Upper lobe of right lung (tissue), 1 donor: ENCODE measurements around the gene SHISA7. TPM values are rescaled to one million over a fixed set of nuclear protein-coding genes. Genes with fewer than 3 reads are reported as not detected.

Source experiments
- ATAC-seq: fragments of 200-7000 bp; cut with Tn5 transposase; one replicate; pipeline ENCODE4 v1.9.1; 2020; ENCODE audit warnings: mild to moderate bottlenecking, moderate library complexity
- DNase-seq: peaks from one replicate; pipeline ENCODE4 v3.0.0-alpha.2; 2020
- H3K27ac ChIP-seq: fragments of 200-600 bp; one replicate; pipeline ENCODE4 v1.8.0; 2022
- H3K27me3 ChIP-seq: fragments of 200-600 bp; one replicate; pipeline ENCODE4 v1.8.0; 2022; ENCODE audit warnings: mild to moderate bottlenecking
- H3K36me3 ChIP-seq: fragments of 200-600 bp; one replicate; pipeline ENCODE4 v1.8.0; 2022
- H3K4me1 ChIP-seq: fragments of 200-600 bp; one replicate; pipeline ENCODE4 v1.8.0; 2022
- H3K4me3 ChIP-seq: fragments of 200-600 bp; one replicate; pipeline ENCODE4 v1.8.0; 2022; ENCODE audit warnings: mild to moderate bottlenecking
- H3K9me3 ChIP-seq: fragments of 200-600 bp; one replicate; pipeline ENCODE4 v1.8.0; 2022
- intact Hi-C: fragments of 100-400 bp; cut with DNase I; formaldehyde crosslinking; loops from one replicate; pipeline ENCODE4 v1.11.0; 2022
- total RNA-seq: library from RNA; stranded (reverse); fragmentation: NEBNext Ultra II Directional; extraction: Animal tissue kit (Norgen Biotek cat#: 25700); gene quantifications from one replicate; pipeline ENCODE4 v1.2.1, GENCODE V29; 2021
- TF ChIP-seq, protein P1 (sequence below): fragments of 200-600 bp; IDR thresholded peaks from one replicate; pipeline ENCODE4 v1.8.0; 2022; ENCODE audit warnings: antibody characterized with exemption
- donor health status: DM: no; HTN: yes; CAD: no; lungs with severe emphysema.

Gene SHISA7
- total RNA-seq, 1 donor from 2014 or later, result not detected

DNA sequence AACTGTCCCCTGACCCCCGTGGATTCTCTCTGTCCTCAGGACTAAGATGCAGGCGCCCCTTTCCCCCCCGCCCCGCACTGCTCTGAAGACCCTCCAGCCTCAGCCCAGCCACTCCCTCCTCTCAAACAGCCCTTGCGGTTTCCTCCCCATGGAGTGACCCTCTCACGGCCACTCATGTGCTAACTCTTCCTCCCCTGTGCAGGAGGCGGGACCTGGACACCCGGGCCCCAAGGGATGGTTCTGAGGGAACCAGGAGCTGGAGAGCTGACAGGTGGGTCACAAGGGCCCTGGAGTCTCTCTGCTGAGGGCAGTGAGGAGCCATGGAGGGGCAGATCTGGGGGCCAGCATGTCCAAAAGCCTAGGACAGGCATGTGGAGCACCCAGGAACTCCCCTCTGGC is 16.4 kb upstream of the SHISA7 start:
- TF ChIP-seq, protein P1, sequence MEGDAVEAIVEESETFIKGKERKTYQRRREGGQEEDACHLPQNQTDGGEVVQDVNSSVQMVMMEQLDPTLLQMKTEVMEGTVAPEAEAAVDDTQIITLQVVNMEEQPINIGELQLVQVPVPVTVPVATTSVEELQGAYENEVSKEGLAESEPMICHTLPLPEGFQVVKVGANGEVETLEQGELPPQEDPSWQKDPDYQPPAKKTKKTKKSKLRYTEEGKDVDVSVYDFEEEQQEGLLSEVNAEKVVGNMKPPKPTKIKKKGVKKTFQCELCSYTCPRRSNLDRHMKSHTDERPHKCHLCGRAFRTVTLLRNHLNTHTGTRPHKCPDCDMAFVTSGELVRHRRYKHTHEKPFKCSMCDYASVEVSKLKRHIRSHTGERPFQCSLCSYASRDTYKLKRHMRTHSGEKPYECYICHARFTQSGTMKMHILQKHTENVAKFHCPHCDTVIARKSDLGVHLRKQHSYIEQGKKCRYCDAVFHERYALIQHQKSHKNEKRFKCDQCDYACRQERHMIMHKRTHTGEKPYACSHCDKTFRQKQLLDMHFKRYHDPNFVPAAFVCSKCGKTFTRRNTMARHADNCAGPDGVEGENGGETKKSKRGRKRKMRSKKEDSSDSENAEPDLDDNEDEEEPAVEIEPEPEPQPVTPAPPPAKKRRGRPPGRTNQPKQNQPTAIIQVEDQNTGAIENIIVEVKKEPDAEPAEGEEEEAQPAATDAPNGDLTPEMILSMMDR, result no peak
- intact Hi-C loops, result no loop called here
- Histone ChIP-seq H3K36me3 (no peaks in the 10 kb centered on the region), H3K4me3 (no peak overlapping the region), H3K27ac (no peak overlapping the region), H3K9me3 (no peaks in the 10 kb centered on the region), H3K4me1 (no peaks in the 10 kb centered on the region), H3K27me3 (no peaks in the 10 kb centered on the region)
- ATAC-seq (no peak), DNase-seq (no peak)

DNA sequence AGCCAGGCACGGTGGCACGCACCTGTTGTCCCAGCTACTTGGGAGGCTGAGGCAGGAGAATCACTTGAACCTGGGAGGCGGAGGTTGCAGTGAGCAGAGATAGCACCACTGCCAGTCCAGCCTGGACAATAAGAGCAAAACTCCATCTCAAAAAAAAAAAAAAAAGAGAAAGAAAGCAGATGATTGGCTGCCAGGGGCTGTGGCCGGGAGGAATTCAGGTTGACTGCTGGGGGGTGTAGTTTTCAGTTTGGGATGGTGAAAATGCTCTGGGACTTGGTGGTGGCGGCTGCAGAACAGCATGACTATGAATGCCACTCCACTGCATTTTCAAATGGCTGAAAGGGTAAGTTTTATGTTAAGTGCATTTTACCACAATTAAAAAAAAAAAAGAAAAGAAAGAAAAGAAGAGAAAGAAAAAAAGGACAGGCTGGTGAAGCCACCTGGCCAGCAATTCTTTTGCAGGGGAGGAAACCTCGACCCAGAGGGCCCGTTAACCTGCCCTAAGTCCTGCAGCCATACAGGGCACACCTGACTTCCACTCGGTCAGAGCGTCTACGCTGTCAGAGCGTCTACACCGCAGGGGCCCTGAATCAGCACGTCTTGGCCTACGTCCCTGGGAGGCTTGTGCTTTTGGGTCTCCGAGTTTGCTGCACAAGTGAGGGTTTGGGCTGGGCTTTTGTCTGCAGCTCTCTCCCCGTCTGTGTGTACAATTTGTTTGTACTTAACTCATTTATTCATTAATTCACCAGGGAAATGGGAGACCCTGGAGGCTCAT is 14.8 kb upstream of the SHISA7 start:
- H3K36me3 ChIP-seq, result no peaks in the 10 kb centered on the region
- TF ChIP-seq, protein P1, result no peak
- DNase-seq (no peak), ATAC-seq (no peak)
- H3K9me3 ChIP-seq, result no peaks in the 10 kb centered on the region
- H3K4me1 ChIP-seq, result no peaks in the 10 kb centered on the region
- H3K27me3 ChIP-seq, result no peaks in the 10 kb centered on the region
- no peak overlapping the region for H3K27ac ChIP-seq
- no peak overlapping the region for H3K4me3 ChIP-seq
- intact Hi-C loops, result no loop called here

DNA sequence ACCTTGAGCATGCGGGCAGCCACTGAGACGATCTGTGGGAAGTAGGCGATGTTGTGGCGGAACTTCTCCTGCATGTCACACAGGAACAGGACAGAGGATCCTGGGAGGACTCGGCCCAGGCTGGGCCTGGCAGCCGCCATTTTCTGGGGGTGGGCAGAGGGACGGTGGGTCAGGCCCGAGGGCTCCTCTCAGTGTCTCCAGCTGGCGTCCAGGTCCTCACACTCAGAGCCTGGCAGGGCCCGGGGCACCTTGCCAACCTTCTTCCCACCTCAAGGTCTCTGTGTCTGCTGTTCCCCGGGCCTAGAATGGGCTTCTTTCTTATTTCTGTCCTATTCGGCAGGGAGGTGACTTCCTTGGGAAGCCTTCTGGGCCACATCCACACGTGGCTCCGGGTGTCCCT is 13.2 kb upstream of the SHISA7 start:
- peaks cover 11% of the 10 kb centered on the region for H3K4me1 ChIP-seq
- TF ChIP-seq, protein P1, result no peak
- no peaks in the 10 kb centered on the region for H3K9me3 ChIP-seq
- DNase-seq (no peak), ATAC-seq (no peak)
- peaks cover 15% of the 10 kb centered on the region for H3K27me3 ChIP-seq
- intact Hi-C loops, result no loop called here
- no peak overlapping the region for H3K4me3 ChIP-seq
- H3K27ac ChIP-seq, result no peak overlapping the region
- H3K36me3 ChIP-seq, result no peaks in the 10 kb centered on the region

DNA sequence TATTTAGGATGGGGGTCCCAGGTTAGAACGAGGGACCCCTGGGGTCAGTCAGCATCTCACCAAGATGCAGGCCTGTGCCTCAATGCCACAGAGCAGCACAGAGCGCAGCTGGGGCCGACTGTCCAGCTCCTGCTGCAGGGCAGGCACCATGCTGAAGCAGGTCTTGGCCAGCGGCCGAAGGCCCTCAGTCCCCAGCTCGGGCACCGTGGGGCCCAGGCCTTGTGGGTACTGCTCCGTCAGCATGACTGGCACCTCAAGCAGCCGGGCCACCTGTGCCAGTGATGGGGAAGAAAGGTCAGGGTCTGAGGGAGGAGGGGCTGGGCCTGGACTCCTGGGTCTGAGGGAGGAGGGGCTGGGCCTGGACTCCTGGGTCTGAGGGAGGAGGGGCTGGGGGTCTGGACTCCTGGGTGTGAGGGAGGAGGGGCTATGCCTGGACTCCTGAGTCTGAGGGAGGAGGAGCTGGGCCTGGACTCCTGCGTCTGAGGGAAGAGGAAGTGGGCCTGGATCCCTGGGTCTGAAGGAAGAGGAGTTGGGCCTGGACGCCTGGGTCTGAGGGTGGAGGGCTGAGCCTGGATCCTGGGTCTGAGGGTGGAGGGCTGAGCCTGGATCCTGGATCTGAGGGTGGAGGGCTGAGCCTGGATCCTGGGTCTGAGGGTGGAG is 12.6 kb upstream of the SHISA7 start:
- no peaks in the 10 kb centered on the region for H3K9me3 ChIP-seq
- TF ChIP-seq, protein P1, result no peak
- peaks cover 11% of the 10 kb centered on the region for H3K4me1 ChIP-seq
- intact Hi-C loops, result no loop called here
- no peak overlapping the region for H3K27ac ChIP-seq
- peaks cover 16% of the 10 kb centered on the region for H3K27me3 ChIP-seq
- no peaks in the 10 kb centered on the region for H3K36me3 ChIP-seq
- ATAC-seq (no peak), DNase-seq (no peak)
- no peak overlapping the region for H3K4me3 ChIP-seq

DNA sequence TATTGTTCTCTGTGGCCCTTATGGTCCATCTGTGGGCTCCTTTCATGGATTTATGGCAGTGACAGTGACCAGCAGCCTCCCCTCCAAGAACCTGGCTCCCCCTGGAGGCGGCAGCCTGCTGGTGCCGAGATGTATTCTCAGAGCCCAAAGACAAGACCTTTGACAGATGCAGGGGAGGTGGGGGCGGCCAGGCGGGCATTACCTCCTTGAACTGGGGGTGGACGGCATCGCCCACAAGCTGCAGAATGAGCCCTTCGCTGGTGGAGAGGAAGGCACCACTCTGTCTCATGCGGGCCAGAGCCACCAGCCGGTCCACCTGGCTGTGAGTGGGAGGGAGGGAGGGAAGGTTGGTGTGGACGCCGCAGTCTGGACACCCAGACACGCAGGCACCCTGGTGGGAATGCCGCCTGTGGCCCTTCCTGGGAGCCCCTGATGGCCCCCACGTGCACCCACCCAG is 11.7 kb upstream of the SHISA7 start:
- H3K9me3 ChIP-seq, result no peaks in the 10 kb centered on the region
- TF ChIP-seq, protein P1, result peak; percentile 42
- DNase-seq (no peak), ATAC-seq (peak; percentile 15)
- H3K27ac ChIP-seq, result no peak overlapping the region
- H3K27me3 ChIP-seq, result peaks cover 16% of the 10 kb centered on the region
- intact Hi-C loops, result no loop called here
- H3K4me1 ChIP-seq, result peaks cover 11% of the 10 kb centered on the region
- no peak overlapping the region for H3K4me3 ChIP-seq
- H3K36me3 ChIP-seq, result no peaks in the 10 kb centered on the region
